IPS-18a (cell line): Measurements from ENCODE around the gene PLAA.

Source experiments
- H3K27ac ChIP-seq: one replicate; pipeline ENCODE4 v1.5.1; 2013; ENCODE audit warnings: low read length
- H3K27me3 ChIP-seq: one replicate; pipeline ENCODE4 v1.6.1; 2013; ENCODE audit warnings: mild to moderate bottlenecking, low read length; ENCODE audit not compliant: control insufficient read depth, insufficient read depth
- H3K36me3 ChIP-seq: one replicate; pipeline ENCODE4 v1.6.1; 2013; ENCODE audit warnings: low read depth, low read length; ENCODE audit not compliant: control insufficient read depth
- H3K4me1 ChIP-seq: one replicate; pipeline ENCODE4 v1.6.1; 2013; ENCODE audit warnings: low read depth, low read length; ENCODE audit not compliant: control insufficient read depth
- H3K4me3 ChIP-seq: one replicate; pipeline ENCODE4 v1.5.1; 2013; ENCODE audit warnings: low read length
- H3K9ac ChIP-seq: one replicate; pipeline ENCODE4 v1.6.1; 2013; ENCODE audit warnings: mild to moderate bottlenecking, low read length, moderate library complexity
- H3K9me3 ChIP-seq: one replicate; pipeline ENCODE4 v1.6.1; 2013; ENCODE audit warnings: low read depth, low read length; ENCODE audit not compliant: control insufficient read depth

The PLAA gene

DNA sequence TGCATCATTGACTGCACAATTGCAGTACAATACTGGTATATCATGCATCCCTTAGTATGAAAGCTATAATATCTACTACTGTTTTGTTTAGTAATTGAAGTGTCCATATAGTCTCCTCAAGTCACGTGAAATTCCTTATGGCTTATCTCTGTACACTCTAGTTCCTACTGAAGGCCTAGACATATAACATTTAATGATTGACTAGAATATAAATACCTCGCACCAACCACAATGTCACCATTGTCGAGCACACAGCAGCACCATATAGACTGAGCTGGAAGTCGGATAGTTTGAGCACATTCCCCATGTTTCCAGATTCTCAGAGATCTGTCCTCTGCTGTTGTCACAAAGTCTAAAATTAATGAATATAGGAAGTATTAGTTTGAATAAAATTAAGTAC is 21.4 kb downstream of the PLAA start:
- Histone ChIP-seq H3K9ac (no peak overlapping the region), H3K27ac (no peak overlapping the region), H3K4me1 (no peaks in the 10 kb centered on the region), H3K4me3 (no peak overlapping the region), H3K36me3 (peaks cover 71% of the 10 kb centered on the region), H3K9me3 (no peaks in the 10 kb centered on the region), H3K27me3 (no peaks in the 10 kb centered on the region)

- Histone ChIP-seq H3K4me1 (no peaks in the 10 kb centered on the region), H3K36me3 (peaks cover 89% of the 10 kb centered on the region), H3K27ac (no peak overlapping the region)
These were observed 27.3 kb downstream of the PLAA start for GRCh38 chr9:26919698-26920097.

DNA sequence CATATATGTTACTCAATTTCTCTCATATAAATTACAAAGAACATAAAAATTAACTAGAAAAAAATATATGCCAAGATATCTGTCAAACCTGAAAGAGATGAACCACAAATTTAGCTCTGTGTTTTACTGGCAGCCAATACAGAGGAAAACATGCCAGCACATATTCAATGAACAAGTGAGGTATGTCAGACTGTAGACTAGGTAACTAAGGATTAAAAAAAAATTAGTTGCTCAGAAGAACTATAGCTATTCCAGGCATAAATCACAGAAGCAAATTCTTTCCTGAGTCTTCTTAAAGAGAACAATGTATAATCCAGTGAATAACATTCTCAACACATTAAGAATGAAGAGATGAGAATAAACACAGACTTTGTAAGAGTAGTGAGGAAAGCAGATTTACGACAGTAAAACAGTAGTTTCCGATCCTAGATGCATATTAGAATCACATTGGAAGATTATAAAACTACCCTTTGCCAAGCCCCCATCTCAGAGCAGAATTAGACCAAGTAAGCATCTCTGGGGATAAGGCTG is 33.8 kb downstream of the PLAA start:
- H3K9ac ChIP-seq: no peak overlapping the region
- H3K9me3 ChIP-seq: no peaks in the 10 kb centered on the region
- H3K4me1 ChIP-seq: no peaks in the 10 kb centered on the region
- no peaks in the 10 kb centered on the region for H3K27me3 ChIP-seq
- H3K27ac ChIP-seq: no peak overlapping the region
- H3K4me3 ChIP-seq: no peak overlapping the region
- H3K36me3 ChIP-seq: peaks cover 55% of the 10 kb centered on the region

More at GRCh38 chr9:26919698-26920097, 27.3 kb downstream of the PLAA start:
- no peak overlapping the region for H3K9ac ChIP-seq
- no peaks in the 10 kb centered on the region for H3K27me3 ChIP-seq
- no peak overlapping the region for H3K4me3 ChIP-seq
- H3K9me3 ChIP-seq: no peaks in the 10 kb centered on the region

GRCh38 chr9:26904671-26905070 is 42.4 kb downstream of the PLAA start:
- Histone ChIP-seq H3K36me3 (peaks cover 36% of the 10 kb centered on the region), H3K4me3 (no peak overlapping the region), H3K4me1 (no peaks in the 10 kb centered on the region), H3K9me3 (no peaks in the 10 kb centered on the region), H3K27me3 (no peaks in the 10 kb centered on the region), H3K9ac (no peak overlapping the region), H3K27ac (no peak overlapping the region)

- peaks cover 35% of the 10 kb centered on the region for H3K36me3 ChIP-seq
- no peak overlapping the region for H3K4me3 ChIP-seq
- H3K27me3 ChIP-seq: no peaks in the 10 kb centered on the region
- H3K9ac ChIP-seq: no peak overlapping the region
- H3K9me3 ChIP-seq: no peaks in the 10 kb centered on the region
- H3K4me1 ChIP-seq: no peaks in the 10 kb centered on the region
- no peak overlapping the region for H3K27ac ChIP-seq
These were observed 43.0 kb downstream of the PLAA start for GRCh38 chr9:26904070-26904469.

DNA sequence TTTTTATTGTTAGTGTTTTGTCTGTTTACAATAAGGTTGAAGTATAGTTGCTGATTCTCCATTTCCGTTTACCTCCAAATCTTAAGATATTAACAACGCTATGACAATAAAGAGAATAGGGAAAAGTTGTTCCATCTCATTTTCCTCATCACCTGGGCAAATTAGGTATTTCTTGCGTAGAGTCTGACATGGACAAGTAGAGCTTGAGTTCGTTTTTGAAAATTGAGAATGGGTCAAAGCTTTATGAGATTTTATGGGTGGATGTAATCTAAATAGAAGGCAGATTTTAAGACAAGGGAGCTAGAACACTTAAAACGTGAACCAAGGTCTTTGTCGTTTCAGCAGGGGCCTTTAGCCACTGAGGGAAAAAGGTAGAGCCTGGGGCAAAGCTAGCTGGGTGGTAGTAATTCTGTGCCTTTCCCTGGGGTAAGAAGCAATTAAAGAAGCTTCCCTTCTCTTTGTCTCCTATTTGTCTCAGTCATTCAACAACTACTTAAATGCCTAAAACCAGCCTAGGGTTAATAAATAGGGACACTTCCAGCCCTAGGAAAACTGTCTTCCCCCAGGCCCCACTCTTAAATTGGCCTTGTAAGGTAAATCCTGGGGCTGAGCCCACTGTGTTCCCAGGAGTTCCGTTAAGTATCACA is 53.9 kb downstream of the PLAA start:
- peak overlapping the region; percentile 74 for H3K27ac ChIP-seq
- H3K27me3 ChIP-seq: no peaks in the 10 kb centered on the region
- no peaks in the 10 kb centered on the region for H3K9me3 ChIP-seq
- no peaks in the 10 kb centered on the region for H3K36me3 ChIP-seq
- H3K4me3 ChIP-seq: peak overlapping the region; percentile 99
- peaks cover 7% of the 10 kb centered on the region for H3K4me1 ChIP-seq
- peak overlapping the region; percentile 96 for H3K9ac ChIP-seq

DNA sequence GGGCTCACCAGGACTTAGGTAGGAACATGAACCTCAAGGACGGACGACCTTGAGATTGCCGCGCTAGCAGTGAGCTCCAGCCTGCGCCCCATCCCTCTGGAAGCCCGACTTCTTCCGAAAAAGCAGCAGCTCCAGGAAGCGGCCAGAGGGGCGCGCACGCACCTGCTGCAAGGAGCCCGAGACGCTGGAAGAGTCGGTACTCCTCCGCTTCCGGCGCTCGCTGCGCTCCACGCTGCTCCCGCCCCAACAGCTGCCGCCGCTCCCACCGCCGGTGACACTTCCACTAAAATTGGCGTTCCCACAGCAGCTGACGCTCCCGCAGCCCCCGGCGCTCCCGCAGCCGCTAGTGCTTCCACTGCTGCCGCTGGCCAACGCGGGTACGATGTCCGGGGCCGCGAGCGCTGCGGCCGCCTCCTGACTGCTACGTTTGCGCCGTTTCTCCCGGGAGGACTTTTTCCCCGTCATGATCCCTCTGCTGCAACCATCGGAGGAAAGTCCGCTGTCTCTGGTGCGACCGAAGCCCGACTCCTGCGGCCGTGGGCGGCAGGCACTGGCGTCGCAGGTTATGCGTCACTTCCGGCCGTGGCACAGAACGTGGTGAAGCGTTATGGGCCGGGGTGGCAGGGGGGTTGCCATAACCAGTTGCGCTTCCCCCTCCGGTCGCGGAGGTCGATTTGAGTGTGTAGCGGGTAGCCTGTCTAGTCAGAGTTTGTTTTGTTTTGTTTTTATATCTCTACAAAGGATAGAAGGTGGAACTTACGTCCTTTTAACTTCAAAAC is 54.6 kb downstream of the PLAA start, which contains the start of gene CAAP1:
Gene CAAP1, minus strand, starts transcription at position 552 of the 779 bp plus-strand sequence. Its CDS starts 87 bp downstream, at position 465.
- H3K36me3 ChIP-seq: no peaks in the 10 kb centered on the region
- H3K4me3 ChIP-seq: peak within 1 kb of the TSS; percentile 99
- H3K27ac ChIP-seq: peak within 1 kb of the TSS; percentile 74
- H3K9me3 ChIP-seq: no peaks in the 10 kb centered on the region
- H3K4me1 ChIP-seq: peaks cover 7% of the 10 kb centered on the region
- H3K27me3 ChIP-seq: no peaks in the 10 kb centered on the region
- peak within 1 kb of the TSS; percentile 96 for H3K9ac ChIP-seq

DNA sequence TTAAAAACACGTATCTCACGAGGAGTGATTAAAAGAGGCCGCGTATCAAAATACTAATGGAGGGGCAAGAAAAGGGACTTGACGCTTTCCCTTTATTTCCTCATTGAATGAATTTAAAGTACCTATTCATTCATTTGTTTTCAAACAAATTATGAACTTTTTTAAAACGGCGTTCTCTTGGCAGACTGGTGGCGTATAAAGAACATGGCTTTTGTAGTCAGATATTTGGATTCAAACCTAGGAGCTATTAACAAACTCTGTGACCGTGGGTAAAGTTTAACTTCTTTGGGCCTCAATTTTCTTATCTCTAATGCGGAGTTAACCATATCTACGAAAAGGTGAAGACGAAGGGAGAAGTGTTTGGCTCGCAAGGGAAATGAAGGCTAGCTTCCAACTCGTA is 55.3 kb downstream of the PLAA start:
- H3K27ac ChIP-seq: peak overlapping the region; percentile 74
- peak overlapping the region; percentile 96 for H3K9ac ChIP-seq
- peaks cover 7% of the 10 kb centered on the region for H3K4me1 ChIP-seq
- H3K9me3 ChIP-seq: no peaks in the 10 kb centered on the region
- H3K27me3 ChIP-seq: no peaks in the 10 kb centered on the region
- H3K4me3 ChIP-seq: peak overlapping the region; percentile 99
- H3K36me3 ChIP-seq: peaks cover 4% of the 10 kb centered on the region

DNA sequence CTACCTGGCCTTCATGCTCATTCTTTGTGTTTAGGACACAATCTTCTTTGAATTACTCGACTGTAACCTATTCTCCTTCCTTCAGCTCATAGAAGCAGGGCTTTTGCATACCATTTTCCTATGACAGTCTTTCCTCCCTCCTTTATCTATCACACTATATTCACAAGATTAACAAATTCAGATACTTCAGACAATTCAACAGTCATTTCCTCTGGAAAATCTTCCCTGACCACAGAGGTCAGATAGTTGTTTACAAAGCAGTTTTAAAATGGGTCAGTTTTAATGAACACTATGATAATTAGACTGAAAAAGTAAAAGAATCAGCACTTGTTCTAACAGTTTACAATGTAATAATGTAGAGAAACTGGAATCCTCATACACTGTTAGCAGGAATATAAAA is 58.8 kb downstream of the PLAA start:
- Histone ChIP-seq H3K27ac (no peak overlapping the region), H3K36me3 (peaks cover 26% of the 10 kb centered on the region), H3K9me3 (peaks cover 1% of the 10 kb centered on the region), H3K9ac (no peak overlapping the region), H3K27me3 (no peaks in the 10 kb centered on the region), H3K4me1 (peaks cover 7% of the 10 kb centered on the region), H3K4me3 (no peak overlapping the region)

GRCh38 chr9:26882154-26882553 is 64.9 kb downstream of the PLAA start:
- Histone ChIP-seq H3K27ac (no peak overlapping the region), H3K4me1 (no peaks in the 10 kb centered on the region), H3K36me3 (peaks cover 69% of the 10 kb centered on the region), H3K9ac (no peak overlapping the region), H3K4me3 (no peak overlapping the region), H3K9me3 (peaks cover 3% of the 10 kb centered on the region), H3K27me3 (no peaks in the 10 kb centered on the region)

DNA sequence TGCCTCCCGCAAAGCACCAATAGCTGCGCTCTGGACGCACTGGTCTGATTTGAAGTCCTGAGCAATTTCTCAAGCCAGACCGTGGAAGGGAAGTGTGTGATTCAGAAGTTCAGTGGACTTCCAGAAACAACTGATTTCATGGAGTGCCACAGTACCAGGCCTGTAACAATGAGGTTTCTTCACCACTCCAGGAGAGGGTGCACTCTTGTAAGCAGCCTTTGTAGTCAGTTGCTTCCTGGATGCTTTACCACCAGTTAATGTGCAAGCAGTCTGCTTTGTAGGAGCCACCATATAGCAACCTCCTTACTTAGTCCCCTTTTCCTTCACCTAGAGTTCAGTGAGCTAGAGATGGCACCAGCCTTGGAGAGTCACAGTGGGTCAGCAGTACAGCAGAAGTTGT is 66.8 kb downstream of the PLAA start:
- Histone ChIP-seq H3K4me3 (no peak overlapping the region), H3K9ac (no peak overlapping the region), H3K36me3 (peaks cover 58% of the 10 kb centered on the region), H3K4me1 (no peaks in the 10 kb centered on the region), H3K27ac (no peak overlapping the region), H3K9me3 (peaks cover 3% of the 10 kb centered on the region), H3K27me3 (no peaks in the 10 kb centered on the region)
